Neural progenitor cell (in vitro differentiated cells): ENCODE measurements around the gene BICDL1. TPM values are rescaled to one million over a fixed set of nuclear protein-coding genes. Genes with fewer than 3 reads are reported as not detected.

Experiments
- DNase-seq: peaks from one replicate; pipeline ENCODE4 v3.0.0-alpha.2; 2016; ENCODE audit warnings: low spot score
- H2AFZ ChIP-seq: fragments of 200-600 bp; sonication (generic); replicated peaks from 2 replicates; pipeline ENCODE4 v1.6.1; 2016; ENCODE audit warnings: antibody characterized with exemption
- H3F3A ChIP-seq: fragments of 200-600 bp; sonication (generic); 2 replicates; pipeline ENCODE4 v1.6.1; 2016; ENCODE audit warnings: antibody characterized with exemption, low read depth
- H3K27ac ChIP-seq: fragments of 200-600 bp; sonication (generic); 2 replicates; pipeline ENCODE4 v1.5.1; 2016; ENCODE audit warnings: mild to moderate bottlenecking
- H3K27me3 ChIP-seq: fragments of 200-600 bp; sonication (generic); 2 replicates; pipeline ENCODE4 v1.6.1; 2016; ENCODE audit warnings: mild to moderate bottlenecking, moderate library complexity
- H3K36me3 ChIP-seq: fragments of 200-600 bp; sonication (generic); 2 replicates; pipeline ENCODE4 v1.5.1; 2016
- H3K4me1 ChIP-seq: fragments of 200-600 bp; sonication (generic); 2 replicates; pipeline ENCODE4 v1.6.1; 2016; ENCODE audit warnings: mixed run types
- H3K4me2 ChIP-seq: fragments of 200-600 bp; sonication (generic); 2 replicates; pipeline ENCODE4 v1.6.1; 2016
- H3K4me3 ChIP-seq: fragments of 200-600 bp; sonication (generic); 2 replicates; pipeline ENCODE4 v1.5.1; 2016
- H3K79me2 ChIP-seq: fragments of 200-600 bp; sonication (generic); 2 replicates; pipeline ENCODE4 v1.6.1; 2016; ENCODE audit warnings: low read depth
- H3K9ac ChIP-seq: fragments of 200-600 bp; sonication (generic); 2 replicates; pipeline ENCODE4 v1.6.1; 2016
- H3K9me3 ChIP-seq: fragments of 200-600 bp; sonication (generic); 2 replicates; pipeline ENCODE4 v1.5.1; 2016; ENCODE audit warnings: low read depth
- H4K20me1 ChIP-seq: fragments of 200-600 bp; sonication (generic); 2 replicates; pipeline ENCODE4 v1.6.1; 2016; ENCODE audit warnings: low read depth
- H3K27ac Mint-ChIP-seq: 3 replicates; pipeline ENCODE4 v1.8.0; 2021; ENCODE audit warnings: mixed read lengths
- H3K27me3 Mint-ChIP-seq: 2 replicates; pipeline ENCODE4 v1.8.0; 2022; ENCODE audit warnings: low read depth, mild to moderate bottlenecking, inconsistent platforms, moderate library complexity, mixed read lengths; ENCODE audit not compliant: insufficient read depth
- H3K36me3 Mint-ChIP-seq: 3 replicates; pipeline ENCODE4 v1.8.0; 2021; ENCODE audit warnings: mixed read lengths
- H3K4me1 Mint-ChIP-seq: 3 replicates; pipeline ENCODE4 v1.8.0; 2021; ENCODE audit warnings: mixed read lengths
- H3K4me3 Mint-ChIP-seq: 3 replicates; pipeline ENCODE4 v1.8.0; 2021; ENCODE audit warnings: mild to moderate bottlenecking, moderate library complexity, mixed read lengths
- H3K9me3 Mint-ChIP-seq: 3 replicates; pipeline ENCODE4 v1.8.0; 2020; ENCODE audit warnings: mixed read lengths
- EZH2 ChIP-seq: fragments of 200-600 bp; sonication (generic); IDR thresholded peaks from 2 replicates; pipeline ENCODE4 v1.6.1; 2017; ENCODE audit warnings: antibody characterized with exemption, mild to moderate bottlenecking, moderate library complexity
- EZH2phosphoT487 ChIP-seq: fragments of 200-600 bp; sonication (generic); IDR thresholded peaks from 2 replicates; pipeline ENCODE4 v1.6.1; 2017; ENCODE audit warnings: antibody characterized with exemption
- total RNA-seq: library from RNA; depleted of rRNA; stranded (reverse); fragments of >200 nt; gene quantifications from 2 replicates; pipeline ENCODE4 v1.2.3, GENCODE V29; 2015; ENCODE audit warnings: low replicate concordance
- TF ChIP-seq, protein P1 (sequence below): fragments of 200-600 bp; sonication (generic); IDR thresholded peaks from 2 replicates; pipeline ENCODE4 v1.5.1; 2017; ENCODE audit warnings: antibody characterized with exemption, mild to moderate bottlenecking

The BICDL1 gene
- total RNA-seq, 1 donor from 2014 or later, result 3.8 TPM

GRCh38 chr12:119996417-119996816 is 7.4 kb downstream of the BICDL1 start:
- H3K27me3 ChIP-seq, result peaks cover 5% of the 10 kb centered on the region
- H3K4me2 ChIP-seq, result no peak overlapping the region
- H3K36me3 ChIP-seq, result no peaks in the 10 kb centered on the region
- DNase-seq, result no peak
- H3K27ac Mint-ChIP-seq, result no peak overlapping the region
- TF ChIP-seq EZH2phosphoT487, result no peak
- TF ChIP-seq, protein P1, sequence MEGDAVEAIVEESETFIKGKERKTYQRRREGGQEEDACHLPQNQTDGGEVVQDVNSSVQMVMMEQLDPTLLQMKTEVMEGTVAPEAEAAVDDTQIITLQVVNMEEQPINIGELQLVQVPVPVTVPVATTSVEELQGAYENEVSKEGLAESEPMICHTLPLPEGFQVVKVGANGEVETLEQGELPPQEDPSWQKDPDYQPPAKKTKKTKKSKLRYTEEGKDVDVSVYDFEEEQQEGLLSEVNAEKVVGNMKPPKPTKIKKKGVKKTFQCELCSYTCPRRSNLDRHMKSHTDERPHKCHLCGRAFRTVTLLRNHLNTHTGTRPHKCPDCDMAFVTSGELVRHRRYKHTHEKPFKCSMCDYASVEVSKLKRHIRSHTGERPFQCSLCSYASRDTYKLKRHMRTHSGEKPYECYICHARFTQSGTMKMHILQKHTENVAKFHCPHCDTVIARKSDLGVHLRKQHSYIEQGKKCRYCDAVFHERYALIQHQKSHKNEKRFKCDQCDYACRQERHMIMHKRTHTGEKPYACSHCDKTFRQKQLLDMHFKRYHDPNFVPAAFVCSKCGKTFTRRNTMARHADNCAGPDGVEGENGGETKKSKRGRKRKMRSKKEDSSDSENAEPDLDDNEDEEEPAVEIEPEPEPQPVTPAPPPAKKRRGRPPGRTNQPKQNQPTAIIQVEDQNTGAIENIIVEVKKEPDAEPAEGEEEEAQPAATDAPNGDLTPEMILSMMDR, result no peak
- no peak for TF ChIP-seq EZH2
- peaks cover 4% of the 10 kb centered on the region for H3K36me3 Mint-ChIP-seq
- no peak overlapping the region for H3K4me3 ChIP-seq
- no peaks in the 10 kb centered on the region for H3K4me1 ChIP-seq
- H3F3A ChIP-seq, result no peaks in the 10 kb centered on the region
- no peaks in the 10 kb centered on the region for H3K9me3 Mint-ChIP-seq
- H3K27ac ChIP-seq, result no peak overlapping the region
- H3K9me3 ChIP-seq, result no peaks in the 10 kb centered on the region
- H3K4me1 Mint-ChIP-seq, result no peaks in the 10 kb centered on the region
- no peak overlapping the region for H2AFZ ChIP-seq
- no peak overlapping the region for H3K4me3 Mint-ChIP-seq
- peaks cover under 1% of the 10 kb centered on the region for H4K20me1 ChIP-seq
- H3K79me2 ChIP-seq, result no peaks in the 10 kb centered on the region
- no peaks in the 10 kb centered on the region for H3K27me3 Mint-ChIP-seq
- no peak overlapping the region for H3K9ac ChIP-seq

- Histone ChIP-seq H3F3A (no peaks in the 10 kb centered on the region), H3K4me1 (no peaks in the 10 kb centered on the region), H3K27me3 (no peaks in the 10 kb centered on the region), H4K20me1 (no peaks in the 10 kb centered on the region), H2AFZ (no peak overlapping the region), H3K36me3 (no peaks in the 10 kb centered on the region), H3K9ac (no peak overlapping the region), H3K4me3 (no peak overlapping the region), H3K4me2 (no peak overlapping the region), H3K79me2 (no peaks in the 10 kb centered on the region), H3K27ac (no peak overlapping the region), H3K9me3 (no peaks in the 10 kb centered on the region)
- Mint-ChIP-seq H3K27me3 (no peaks in the 10 kb centered on the region), H3K9me3 (no peaks in the 10 kb centered on the region), H3K36me3 (peaks cover 2% of the 10 kb centered on the region), H3K4me1 (no peaks in the 10 kb centered on the region), H3K4me3 (no peak overlapping the region), H3K27ac (no peak overlapping the region)
- TF ChIP-seq EZH2phosphoT487 (no peak), EZH2 (no peak)
- TF ChIP-seq, protein P1, result no peak
- no peak for DNase-seq
Measured at GRCh38 chr12:119998471-119999245, 9.6 kb downstream of the BICDL1 start.

DNA sequence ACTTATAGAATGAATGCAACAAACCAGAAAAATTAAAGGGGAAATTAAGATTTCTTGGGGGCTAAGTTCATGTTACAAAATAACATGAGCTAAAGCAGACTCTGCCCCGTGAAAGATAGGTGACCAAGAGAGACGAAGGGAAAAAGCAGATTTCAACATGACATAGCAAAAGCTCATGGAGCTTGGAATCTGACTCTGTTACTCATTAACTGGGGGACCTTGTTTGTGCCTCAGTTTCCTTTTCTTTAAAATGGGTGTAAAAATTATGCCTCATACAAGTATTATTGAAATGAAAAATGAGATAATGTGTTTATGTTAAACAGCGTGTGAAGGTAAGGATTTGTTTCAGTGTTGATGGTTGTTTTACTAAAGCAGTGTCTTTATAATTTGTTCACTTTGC is 11.5 kb downstream of the BICDL1 start:
- Mint-ChIP-seq H3K36me3 (peaks cover 2% of the 10 kb centered on the region), H3K27ac (no peak overlapping the region), H3K27me3 (no peaks in the 10 kb centered on the region), H3K4me3 (no peak overlapping the region), H3K9me3 (no peaks in the 10 kb centered on the region), H3K4me1 (no peaks in the 10 kb centered on the region)
- TF ChIP-seq, protein P1, result no peak
- TF ChIP-seq EZH2phosphoT487 (no peak), EZH2 (no peak)
- Histone ChIP-seq H3K27me3 (no peaks in the 10 kb centered on the region), H3K36me3 (no peaks in the 10 kb centered on the region), H3K9ac (no peak overlapping the region), H3K4me2 (no peak overlapping the region), H3K79me2 (no peaks in the 10 kb centered on the region), H3K9me3 (no peaks in the 10 kb centered on the region), H3F3A (no peaks in the 10 kb centered on the region), H3K27ac (no peak overlapping the region), H4K20me1 (no peaks in the 10 kb centered on the region), H3K4me3 (no peak overlapping the region), H2AFZ (no peak overlapping the region), H3K4me1 (no peaks in the 10 kb centered on the region)
- DNase-seq, result no peak
